K562 (cell line): ENCODE data around the gene MLLT6. TPM values are rescaled to one million over a fixed set of nuclear protein-coding genes. Genes with fewer than 3 reads are reported as not detected.

Source experiments
- ATF1 ChIP-seq, 2 experiments: fragments of 450-650 bp in 1 of 2; IDR thresholded peaks; 2 replicates each; pipeline ENCODE4 v1.6.1; 2016; ENCODE audit warnings: missing compliant biosample characterization in 1 of 2, missing genetic modification characterization in 1 of 2
- E2F5 ChIP-seq: sonication (generic); formaldehyde crosslinking; IDR thresholded peaks from 2 replicates; pipeline ENCODE4 v1.8.0; 2022; ENCODE audit warnings: mild to moderate bottlenecking, missing genetic modification reagents
- ESRRB ChIP-seq: fragments of 250-450 bp; sonication (Bioruptor Pico); IDR thresholded peaks from 2 replicates; pipeline ENCODE4 v1.5.0; 2020; ENCODE audit warnings: mild to moderate bottlenecking, moderate library complexity, borderline replicate concordance
- MAFF ChIP-seq: IDR thresholded peaks from 2 replicates; pipeline ENCODE4 v1.6.1; 2012; ENCODE audit warnings: low read length, improper control_type of control experiment
- MBD1 ChIP-seq: fragments of 250-450 bp; sonication (Bioruptor Pico); IDR thresholded peaks from 2 replicates; pipeline ENCODE4 v1.8.0; 2022; ENCODE audit warnings: inconsistent platforms
- NR0B1 ChIP-seq: fragments of 450-650 bp; IDR thresholded peaks from one replicate; pipeline ENCODE4 v1.6.1; 2018; ENCODE audit warnings: mild to moderate bottlenecking, moderate library complexity; ENCODE audit not compliant: partially characterized antibody
- PCBP2 ChIP-seq: fragments of 200-400 bp; formaldehyde crosslinking; IDR thresholded peaks from 2 replicates; pipeline ENCODE4 v1.6.1; 2018; ENCODE audit warnings: low read length, low read depth, mild to moderate bottlenecking, moderate library complexity; ENCODE audit not compliant: poor library complexity, severe bottlenecking
- SRSF3 ChIP-seq: fragments of 200-400 bp; formaldehyde crosslinking; IDR thresholded peaks from 2 replicates; pipeline ENCODE4 v1.6.1; 2016; ENCODE audit warnings: mild to moderate bottlenecking, low read length, moderate library complexity; ENCODE audit not compliant: insufficient read depth
- STAT5B ChIP-seq: fragments of 250-450 bp; sonication (Bioruptor Pico); IDR thresholded peaks from 2 replicates; pipeline ENCODE4 v1.8.0; 2021; ENCODE audit warnings: mild to moderate bottlenecking, inconsistent platforms
- TCF7 ChIP-seq: sonication (generic); IDR thresholded peaks from 2 replicates; pipeline ENCODE4 v1.6.1; 2016; ENCODE audit warnings: antibody characterized with exemption, borderline replicate concordance
- ZFP36 ChIP-seq: fragments of 150-350 bp; IDR thresholded peaks from 2 replicates; pipeline ENCODE4 v1.6.1; 2018; ENCODE audit warnings: low read length, low read depth; ENCODE audit not compliant: partially characterized antibody
- ZNF282 ChIP-seq: sonication (generic); formaldehyde crosslinking; IDR thresholded peaks from 2 replicates; pipeline ENCODE4 v1.8.1; 2023; ENCODE audit warnings: missing genetic modification reagents
- polyA plus RNA-seq, 8 experiments: library from polyadenylated mRNA; depleted of rRNA in 4 of 8; stranded (reverse) in 5 of 8; unstranded in 3 of 8; fragments of >200 nt; fragmentation: Nextera tagmentation in 2 of 8; fragmentation: Illumina TruSeq in 1 of 8; extraction: Ambion mirVana in 2 of 8; extraction: Trizol in 1 of 8; gene quantifications; 2 replicates each; pipeline versions ENCODE4 v1.2.1 to v1.2.3, GENCODE V29; 2011 to 2014; ENCODE audit warnings: inconsistent platforms in 1 of 8, missing spikeins in 1 of 8
- total RNA-seq, 7 experiments: library from RNA; depleted of rRNA in 6 of 7; stranded (reverse); fragments of >200 nt in 6 of 7; fragmentation: Illumina TruSeq in 2 of 7; extraction: Trizol in 2 of 7; gene quantifications; 2 replicates each; pipeline versions ENCODE4 v1.2.1 to v1.2.3, GENCODE V29; 2011 to 2021; ENCODE audit warnings: low replicate concordance in 1 of 7
- TF ChIP-seq, protein P1 (sequence below): sonication (generic); formaldehyde crosslinking; IDR thresholded peaks from 2 replicates; pipeline ENCODE4 v1.8.0; 2022; ENCODE audit warnings: mild to moderate bottlenecking, low read depth, missing genetic modification reagents
- TF ChIP-seq, protein P2 (sequence below): fragments of 450-650 bp; formaldehyde crosslinking; IDR thresholded peaks from 2 replicates; pipeline ENCODE4 v1.4.0; 2020; ENCODE audit warnings: mild to moderate bottlenecking, moderate library complexity
- TF ChIP-seq, protein P3 (sequence below), 3 experiments: fragments of 200-800 bp in 1 of 3; fragments of 250-450 bp in 1 of 3; fragments of 450-650 bp in 1 of 3; sonication (Bioruptor Pico) in 1 of 3; sonication (Bioruptor generic) in 1 of 3; formaldehyde crosslinking in 1 of 3; IDR thresholded peaks; 2 replicates each; pipeline versions ENCODE4 v1.6.1 to v1.8.0; 2016 to 2022; ENCODE audit warnings: mild to moderate bottlenecking in 2 of 3, missing genetic modification characterization in 2 of 3, missing compliant biosample characterization in 1 of 3, moderate library complexity in 1 of 3

MLLT6 gene
- total and polyA plus RNA-seq, 9 of the 15 experiments (the other 6 are each of a cell fraction or from before 2014, with no cell fraction given), result 3.1 to 71.7 (median 30.0) TPM

DNA sequence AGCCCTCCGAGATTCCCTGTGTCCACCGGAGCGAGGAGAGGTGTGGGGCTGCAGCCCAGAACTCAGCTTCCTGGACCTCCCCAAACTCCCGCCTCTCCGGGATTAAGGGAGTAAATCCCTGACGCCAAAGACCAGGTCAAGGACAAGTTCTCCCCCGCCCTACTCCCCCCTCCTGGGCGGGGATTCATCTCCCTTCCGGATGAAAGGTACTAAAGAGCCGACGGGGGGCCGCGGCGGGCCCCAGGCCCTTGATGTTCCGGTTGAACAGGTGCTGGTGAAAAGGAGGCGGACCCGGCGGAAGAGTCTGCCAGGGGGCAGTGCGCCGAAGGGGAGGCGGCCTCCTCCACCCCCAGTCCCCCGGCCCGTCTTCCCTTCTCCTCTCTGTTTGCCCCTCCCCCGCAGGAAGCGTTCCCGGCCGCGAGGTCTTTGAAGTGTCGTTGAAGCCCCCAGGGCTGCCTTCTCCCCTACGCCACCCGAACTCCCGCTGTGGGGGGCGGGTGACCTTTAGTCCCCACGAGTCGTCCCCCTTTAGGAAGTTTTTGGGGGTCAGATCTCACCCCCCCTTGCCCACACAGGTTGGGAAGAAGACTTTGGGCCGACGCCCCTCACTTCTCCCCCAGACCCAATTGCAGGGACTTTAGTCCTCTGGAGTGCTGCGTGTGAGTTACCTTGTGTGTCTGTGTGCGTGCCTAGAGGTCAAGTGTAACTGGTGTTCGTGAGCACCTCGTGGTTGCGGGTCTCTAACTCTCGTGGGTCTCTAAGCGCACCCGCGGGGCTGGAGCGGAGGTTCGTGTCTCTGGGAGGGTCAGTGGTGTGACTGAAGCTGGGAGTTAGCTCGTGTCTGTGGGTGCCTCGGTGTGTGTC is 1.1 kb upstream of the MLLT6 start (continued):
- no peak for TF ChIP-seq ATF1 (CRISPR knock-in tag; IDR thresholded peaks at IDR 0.05)
- peak; percentile 44 for TF ChIP-seq ATF1 (tag; IDR thresholded peaks at IDR 0.05)
- TF ChIP-seq, protein P1, sequence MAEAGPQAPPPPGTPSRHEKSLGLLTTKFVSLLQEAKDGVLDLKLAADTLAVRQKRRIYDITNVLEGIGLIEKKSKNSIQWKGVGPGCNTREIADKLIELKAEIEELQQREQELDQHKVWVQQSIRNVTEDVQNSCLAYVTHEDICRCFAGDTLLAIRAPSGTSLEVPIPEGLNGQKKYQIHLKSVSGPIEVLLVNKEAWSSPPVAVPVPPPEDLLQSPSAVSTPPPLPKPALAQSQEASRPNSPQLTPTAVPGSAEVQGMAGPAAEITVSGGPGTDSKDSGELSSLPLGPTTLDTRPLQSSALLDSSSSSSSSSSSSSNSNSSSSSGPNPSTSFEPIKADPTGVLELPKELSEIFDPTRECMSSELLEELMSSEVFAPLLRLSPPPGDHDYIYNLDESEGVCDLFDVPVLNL (CRISPR knock-in tag), result no peak
- no peak for TF ChIP-seq PCBP2
- TF ChIP-seq MAFF, result no peak
- peak; percentile 84; the same call in 1 of the 2 replicates for TF ChIP-seq TCF7
- TF ChIP-seq ESRRB, result no peak
- TF ChIP-seq SRSF3, result 0 out of 2 replicates have a peak, but pooled peaks have one; percentile 20
- TF ChIP-seq, protein P2, sequence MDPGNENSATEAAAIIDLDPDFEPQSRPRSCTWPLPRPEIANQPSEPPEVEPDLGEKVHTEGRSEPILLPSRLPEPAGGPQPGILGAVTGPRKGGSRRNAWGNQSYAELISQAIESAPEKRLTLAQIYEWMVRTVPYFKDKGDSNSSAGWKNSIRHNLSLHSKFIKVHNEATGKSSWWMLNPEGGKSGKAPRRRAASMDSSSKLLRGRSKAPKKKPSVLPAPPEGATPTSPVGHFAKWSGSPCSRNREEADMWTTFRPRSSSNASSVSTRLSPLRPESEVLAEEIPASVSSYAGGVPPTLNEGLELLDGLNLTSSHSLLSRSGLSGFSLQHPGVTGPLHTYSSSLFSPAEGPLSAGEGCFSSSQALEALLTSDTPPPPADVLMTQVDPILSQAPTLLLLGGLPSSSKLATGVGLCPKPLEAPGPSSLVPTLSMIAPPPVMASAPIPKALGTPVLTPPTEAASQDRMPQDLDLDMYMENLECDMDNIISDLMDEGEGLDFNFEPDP (CRISPR knock-in tag), result no peak
- no peak for TF ChIP-seq MBD1 (CRISPR knock-in tag)
- TF ChIP-seq E2F5 (CRISPR knock-in tag), result no peak
- TF ChIP-seq NR0B1, result no peak
- TF ChIP-seq STAT5B (CRISPR knock-in tag), result no peak
- peak; percentile 100 for TF ChIP-seq ZFP36
- no peak for TF ChIP-seq ZNF282 (CRISPR knock-in tag)
- TF ChIP-seq, protein P3, sequence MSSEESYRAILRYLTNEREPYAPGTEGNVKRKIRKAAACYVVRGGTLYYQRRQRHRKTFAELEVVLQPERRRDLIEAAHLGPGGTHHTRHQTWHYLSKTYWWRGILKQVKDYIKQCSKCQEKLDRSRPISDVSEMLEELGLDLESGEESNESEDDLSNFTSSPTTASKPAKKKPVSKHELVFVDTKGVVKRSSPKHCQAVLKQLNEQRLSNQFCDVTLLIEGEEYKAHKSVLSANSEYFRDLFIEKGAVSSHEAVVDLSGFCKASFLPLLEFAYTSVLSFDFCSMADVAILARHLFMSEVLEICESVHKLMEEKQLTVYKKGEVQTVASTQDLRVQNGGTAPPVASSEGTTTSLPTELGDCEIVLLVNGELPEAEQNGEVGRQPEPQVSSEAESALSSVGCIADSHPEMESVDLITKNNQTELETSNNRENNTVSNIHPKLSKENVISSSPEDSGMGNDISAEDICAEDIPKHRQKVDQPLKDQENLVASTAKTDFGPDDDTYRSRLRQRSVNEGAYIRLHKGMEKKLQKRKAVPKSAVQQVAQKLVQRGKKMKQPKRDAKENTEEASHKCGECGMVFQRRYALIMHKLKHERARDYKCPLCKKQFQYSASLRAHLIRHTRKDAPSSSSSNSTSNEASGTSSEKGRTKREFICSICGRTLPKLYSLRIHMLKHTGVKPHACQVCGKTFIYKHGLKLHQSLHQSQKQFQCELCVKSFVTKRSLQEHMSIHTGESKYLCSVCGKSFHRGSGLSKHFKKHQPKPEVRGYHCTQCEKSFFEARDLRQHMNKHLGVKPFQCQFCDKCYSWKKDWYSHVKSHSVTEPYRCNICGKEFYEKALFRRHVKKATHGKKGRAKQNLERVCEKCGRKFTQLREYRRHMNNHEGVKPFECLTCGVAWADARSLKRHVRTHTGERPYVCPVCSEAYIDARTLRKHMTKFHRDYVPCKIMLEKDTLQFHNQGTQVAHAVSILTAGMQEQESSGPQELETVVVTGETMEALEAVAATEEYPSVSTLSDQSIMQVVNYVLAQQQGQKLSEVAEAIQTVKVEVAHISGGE (CRISPR knock-in tag; IDR thresholded peaks at IDR 0.05), result peak in 1 of 3 experiments; percentile 85; a peak in 2 of 6 replicates
